Hypothalamus (tissue), 51 donors: ENCODE results near the gene USP5.
A peak's percentile ranks its signal among the peaks of the same experiment; 100 is the strongest.

Experiments used
- DNase-seq, 51 donors: peaks; one replicate each; lab custom pipeline; 2025; lab: John Stamatoyannopoulos, UW

Gene USP5

DNA sequence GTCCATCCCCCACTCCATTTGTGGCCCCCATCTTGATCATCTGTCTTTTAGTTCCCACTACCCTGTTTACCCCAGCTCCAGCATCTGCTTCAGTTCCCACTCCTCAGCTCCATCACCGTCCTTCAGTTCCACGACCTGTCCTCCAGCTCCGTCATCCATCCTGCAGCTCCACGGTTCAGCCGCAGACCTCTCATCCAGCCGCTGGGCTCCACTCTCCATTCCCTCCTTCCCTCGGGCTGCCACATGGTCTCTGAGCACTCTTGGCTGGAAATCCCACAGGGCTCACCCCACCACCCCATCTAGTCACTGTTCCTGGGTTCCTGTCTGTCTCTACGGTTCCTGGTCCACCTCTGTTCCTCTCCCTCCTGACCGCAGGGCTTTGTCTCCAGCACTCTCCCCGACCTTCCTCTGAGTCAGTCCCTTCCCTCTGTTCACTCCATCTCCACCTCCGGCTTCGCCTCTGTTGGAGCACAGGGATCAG lies 27.0 kb upstream of the USP5 start:
- DNase-seq, result peak in 2 of 51 donors; percentile 51 to 65

GRCh38 chr12:6825398-6826124 lies 26.4 kb upstream of the USP5 start:
- DNase-seq, result peak in 48 of 51 donors; percentile 27 to 87 (median 70)

GRCh38 chr12:6826125-6826733 lies 25.7 kb upstream of the USP5 start:
- DNase-seq, result no peak

DNA sequence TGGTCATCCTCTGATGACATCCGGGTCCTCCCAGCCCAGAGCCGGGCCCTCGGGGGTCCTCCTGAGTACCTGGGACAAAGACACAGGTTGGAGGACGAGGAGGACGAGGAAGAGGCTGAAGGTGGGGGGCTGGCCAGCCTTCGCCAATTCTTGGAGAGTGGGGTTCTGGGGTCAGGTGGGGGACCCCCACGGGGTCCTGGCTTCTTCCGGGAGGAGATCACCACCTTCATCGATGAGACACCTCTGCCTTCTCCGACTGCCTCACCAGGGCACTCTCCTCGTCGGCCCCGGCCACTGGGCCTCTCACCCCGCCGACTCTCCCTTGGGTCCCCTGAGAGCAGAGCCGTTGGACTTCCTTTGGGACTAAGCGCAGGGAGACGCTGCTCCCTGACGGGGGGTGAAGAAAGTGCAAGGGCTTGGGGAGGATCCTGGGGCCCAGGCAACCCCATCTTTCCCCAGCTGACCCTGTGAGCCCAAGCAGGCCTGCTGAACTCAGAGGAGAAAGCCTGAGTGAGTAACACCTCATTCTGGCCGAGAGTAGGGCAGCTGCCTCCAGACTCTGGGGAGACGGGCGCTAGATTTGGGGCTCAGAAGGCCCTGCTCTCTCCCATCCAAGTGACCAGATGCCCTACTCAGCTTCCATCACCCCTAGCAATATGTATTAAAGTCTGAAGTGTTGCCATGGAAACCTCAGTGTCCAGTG lies 25.1 kb upstream of the USP5 start:
- no peak for DNase-seq

- DNase-seq, result peak in 36 of 51 donors; percentile 20 to 82 (median 62)
Measured at GRCh38 chr12:6827437-6827911, 24.5 kb upstream of the USP5 start.

DNA sequence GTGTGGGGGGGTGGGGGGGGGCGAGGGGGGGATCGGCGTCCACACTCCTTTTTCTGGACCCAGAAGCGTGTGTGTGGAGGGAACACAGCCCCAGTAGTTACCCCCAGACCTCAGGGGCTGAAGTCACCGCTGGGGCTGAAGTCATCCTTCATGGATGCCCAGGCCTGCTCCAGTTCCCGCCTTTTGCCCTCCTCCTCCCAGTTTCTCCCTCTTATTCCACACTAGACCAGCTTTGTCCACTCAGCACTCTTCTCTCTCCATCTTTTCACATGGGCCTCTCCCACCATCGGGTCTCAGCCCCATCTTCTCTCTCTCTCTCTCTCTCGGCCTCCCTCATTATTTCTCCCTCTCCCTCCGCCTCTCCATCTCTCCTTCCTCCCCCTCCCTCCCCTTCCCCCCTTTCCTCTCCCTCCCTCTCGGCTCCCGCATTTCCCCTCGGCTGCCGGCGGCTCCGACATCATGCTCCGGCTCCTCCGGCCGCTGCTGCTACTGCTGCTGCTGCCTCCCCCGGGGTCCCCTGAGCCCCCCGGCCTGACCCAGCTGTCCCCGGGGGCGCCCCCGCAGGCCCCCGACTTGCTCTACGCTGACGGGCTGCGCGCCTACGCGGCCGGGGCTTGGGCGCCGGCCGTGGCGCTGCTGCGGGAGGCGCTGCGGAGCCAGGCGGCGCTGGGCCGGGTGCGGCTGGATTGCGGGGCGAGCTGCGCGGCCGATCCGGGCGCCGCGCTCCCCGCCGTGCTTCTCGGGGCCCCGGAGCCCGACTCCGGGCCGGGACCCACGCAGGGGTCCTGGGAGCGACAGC lies 23.8 kb upstream of the USP5 start, which contains the start of gene P3H3:
Gene P3H3, plus strand, starts transcription at position 426 of the 799 bp plus-strand sequence. Its CDS starts 34 bp downstream, at position 460.
- DNase-seq, result peak in 16 of 51 donors; percentile 14 to 46 (median 26)

- DNase-seq, result peak in 22 of 51 donors; percentile 8 to 69 (median 40)
Measured at GRCh38 chr12:6828781-6829535, 23.0 kb upstream of the USP5 start.

DNA sequence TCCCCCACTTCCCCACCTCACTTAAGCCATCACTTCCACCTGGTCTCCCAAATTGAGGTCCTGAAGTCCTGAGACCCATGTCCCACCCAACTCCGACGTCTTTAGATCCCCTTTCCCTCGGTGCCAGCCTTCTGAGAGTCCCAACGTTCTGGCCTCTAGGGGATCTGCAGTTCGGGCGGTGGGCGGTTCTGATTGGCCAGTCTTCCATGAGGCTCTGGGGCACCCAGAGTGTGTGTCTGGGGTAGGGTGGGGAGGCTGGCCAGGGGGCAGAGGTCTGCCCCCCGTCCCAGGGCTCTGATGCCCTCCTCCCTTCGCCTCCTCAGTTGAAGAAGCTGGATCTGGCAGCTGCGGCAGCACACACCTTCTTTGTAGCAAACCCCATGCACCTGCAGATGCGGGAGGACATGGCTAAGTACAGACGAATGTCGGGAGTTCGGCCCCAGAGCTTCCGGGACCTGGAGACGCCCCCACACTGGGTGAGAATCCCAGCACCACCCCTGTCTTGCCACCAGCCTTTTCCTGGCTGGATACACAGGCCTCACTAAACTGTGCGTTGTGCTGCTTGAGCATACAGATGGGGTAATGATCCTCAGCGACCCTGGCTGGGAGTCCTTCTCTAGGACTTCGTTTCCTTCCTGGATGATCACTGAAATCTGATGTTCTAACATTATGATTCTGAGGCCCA lies 22.3 kb upstream of the USP5 start:
- DNase-seq, result peak in 5 of 51 donors; percentile 24 to 69 (median 61)

DNA sequence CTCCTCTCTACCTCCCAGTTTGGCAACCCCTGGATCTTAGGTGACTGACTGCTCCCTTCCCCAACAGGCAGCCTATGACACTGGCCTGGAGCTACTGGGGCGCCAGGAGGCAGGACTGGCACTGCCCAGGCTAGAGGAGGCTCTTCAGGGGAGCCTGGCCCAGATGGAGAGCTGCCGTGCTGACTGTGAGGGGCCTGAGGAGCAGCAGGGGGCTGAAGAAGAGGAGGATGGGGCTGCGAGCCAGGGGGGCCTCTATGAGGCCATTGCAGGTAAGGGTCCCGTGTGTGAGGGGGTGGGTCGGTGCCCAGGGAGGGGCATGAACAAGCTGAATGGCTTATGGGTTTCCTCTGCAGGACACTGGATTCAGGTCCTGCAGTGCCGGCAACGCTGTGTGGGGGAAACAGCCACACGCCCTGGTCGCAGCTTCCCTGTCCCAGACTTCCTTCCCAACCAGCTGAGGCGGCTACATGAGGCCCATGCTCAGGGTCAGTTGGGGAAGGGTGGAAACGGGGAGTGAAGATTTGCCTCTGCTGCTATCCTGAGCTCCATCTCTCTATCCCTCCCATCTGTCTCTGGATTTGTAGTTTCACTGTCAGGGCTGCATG lies 21.6 kb upstream of the USP5 start:
- no peak for DNase-seq

DNA sequence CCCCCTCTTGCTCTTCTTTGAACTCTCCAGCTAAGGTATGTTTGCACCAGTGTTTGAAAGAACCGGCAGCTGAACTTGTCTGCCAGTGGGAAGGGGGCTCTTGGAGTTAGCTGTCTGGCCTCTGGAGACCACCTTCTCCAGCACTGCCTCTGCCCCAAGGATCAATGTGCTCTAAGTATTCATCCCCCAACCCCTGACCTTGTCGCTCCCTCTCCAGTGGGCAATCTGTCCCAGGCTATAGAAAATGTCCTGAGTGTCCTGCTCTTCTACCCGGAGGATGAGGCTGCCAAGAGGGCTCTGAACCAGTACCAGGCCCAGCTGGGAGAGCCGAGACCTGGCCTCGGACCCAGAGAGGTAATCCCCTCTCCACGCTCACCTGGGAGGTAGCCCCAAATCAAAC lies 21.0 kb upstream of the USP5 start:
- DNase-seq, result no peak

DNA sequence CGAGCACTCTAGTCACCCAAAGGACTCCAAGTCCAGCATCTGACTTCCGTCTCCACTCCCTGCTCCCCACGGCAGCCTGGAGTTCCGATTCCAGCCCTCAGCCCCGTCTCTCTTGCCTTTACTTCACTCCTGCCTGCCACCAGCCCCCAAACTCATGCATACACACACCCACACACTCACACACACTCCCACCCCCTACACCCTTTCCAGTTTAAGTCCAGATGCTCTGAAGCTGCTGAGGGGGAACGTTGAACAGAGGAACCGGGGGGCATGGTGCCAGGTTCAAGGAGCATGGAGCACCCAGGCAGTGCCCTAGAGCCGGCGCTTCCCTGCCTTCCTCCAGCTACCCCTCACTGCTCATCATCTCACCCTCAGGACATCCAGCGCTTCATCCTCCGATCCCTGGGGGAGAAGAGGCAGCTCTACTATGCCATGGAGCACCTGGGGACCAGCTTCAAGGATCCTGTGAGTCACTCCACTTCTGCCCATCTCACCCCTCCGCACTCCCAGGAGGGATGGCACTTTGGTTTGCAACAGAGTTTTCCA lies 20.4 kb upstream of the USP5 start:
- DNase-seq, result no peak

GRCh38 chr12:6832125-6832524 lies 19.8 kb upstream of the USP5 start:
- no peak for DNase-seq

- no peak for DNase-seq
Measured at GRCh38 chr12:6833189-6833890, 18.6 kb upstream of the USP5 start.

DNA sequence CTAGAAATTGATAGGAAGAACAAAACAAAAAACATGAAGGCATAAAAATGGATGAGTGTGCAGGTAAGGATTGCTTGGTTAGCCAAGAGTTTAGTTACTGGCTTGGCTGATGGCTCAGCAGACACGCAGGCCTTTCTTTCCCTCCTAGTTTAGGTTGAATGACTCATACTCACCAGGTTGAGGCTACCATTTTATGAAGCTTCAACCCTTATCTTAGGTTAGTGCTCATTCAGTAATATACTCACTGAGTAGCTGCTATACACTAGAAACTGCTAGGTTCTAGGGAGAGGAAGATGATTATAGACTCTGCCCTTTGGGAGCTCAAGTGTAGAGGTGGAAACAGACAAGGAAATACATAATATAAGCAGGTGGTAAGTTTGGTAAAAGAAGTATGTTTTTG lies 17.7 kb upstream of the USP5 start:
- no peak for DNase-seq

DNA sequence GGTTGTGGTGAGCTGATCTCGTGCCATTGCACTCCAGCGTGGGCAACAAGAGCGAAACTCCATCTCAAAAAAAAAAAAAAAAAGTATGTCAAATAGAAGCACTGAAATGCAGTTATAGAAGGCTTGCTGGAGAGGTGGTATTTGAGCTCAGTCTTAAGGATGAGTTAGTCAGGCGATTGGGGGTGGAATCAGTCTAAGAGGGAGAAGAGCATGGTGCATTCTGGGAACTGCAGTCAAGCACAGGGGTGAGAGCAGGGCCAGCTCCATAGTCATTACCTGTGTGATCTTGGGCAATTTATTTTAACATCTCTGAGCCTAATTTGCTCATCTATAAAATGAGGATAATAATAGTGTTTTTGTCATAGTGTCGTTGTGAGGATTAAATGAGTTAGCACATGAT lies 17.1 kb upstream of the USP5 start:
- peak in 2 of 51 donors; percentile 6 to 15 for DNase-seq

DNA sequence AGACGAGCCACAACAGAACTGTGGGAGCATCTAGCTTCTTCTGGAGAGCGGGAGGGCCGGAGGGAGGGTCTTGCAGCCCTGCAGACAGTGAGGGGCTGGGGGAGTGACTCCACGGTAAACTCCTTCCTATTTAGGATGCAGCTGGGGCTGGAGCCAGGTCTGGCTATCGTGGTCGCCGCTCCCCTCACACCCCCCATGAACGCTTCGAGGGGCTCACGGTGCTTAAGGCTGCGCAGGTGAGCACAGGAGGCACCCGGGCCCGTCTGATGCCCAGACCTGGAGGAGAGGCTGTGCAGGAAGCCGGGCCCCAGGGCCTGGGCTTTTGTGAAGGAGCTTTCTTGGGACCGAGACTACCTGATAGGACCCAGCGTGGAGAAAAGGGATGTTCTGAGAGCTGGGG lies 15.1 kb upstream of the USP5 start:
- DNase-seq, result no peak

DNA sequence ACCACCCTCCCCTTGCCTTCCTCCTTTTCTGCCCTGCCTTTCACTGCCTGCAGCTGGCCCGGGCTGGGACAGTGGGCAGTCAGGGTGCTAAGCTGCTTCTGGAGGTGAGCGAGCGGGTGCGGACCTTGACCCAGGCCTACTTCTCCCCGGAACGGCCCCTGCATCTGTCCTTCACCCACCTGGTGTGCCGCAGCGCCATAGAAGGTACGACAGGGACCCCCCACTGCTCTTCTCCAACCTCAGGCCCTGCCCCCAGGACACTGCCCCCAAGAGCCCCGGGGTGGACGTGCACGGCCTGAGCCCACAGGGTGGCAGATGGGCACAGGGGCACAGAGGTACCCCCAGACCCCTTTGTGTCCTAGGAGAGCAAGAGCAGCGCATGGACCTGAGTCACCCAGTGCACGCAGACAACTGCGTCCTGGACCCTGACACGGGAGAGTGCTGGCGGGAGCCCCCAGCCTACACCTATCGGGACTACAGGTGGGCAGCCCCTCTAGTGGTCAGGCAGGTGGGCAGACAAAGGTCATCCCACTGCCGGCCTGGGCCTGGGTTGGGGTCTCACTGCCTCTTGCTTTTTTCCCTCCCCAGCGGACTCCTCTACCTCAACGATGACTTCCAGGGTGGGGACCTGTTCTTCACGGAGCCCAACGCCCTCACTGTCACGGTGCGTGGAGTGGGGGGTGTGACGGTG lies 14.4 kb upstream of the USP5 start:
- no peak for DNase-seq
